Measurements from ENCODE around the gene FAM168B.

The FAM168B gene

GRCh38 chr2:131004446-131005209 lies 88.6 kb downstream of the FAM168B start:
- DNase-seq (ENCODE audit: insufficient read length, low spot score) (no peak), FAIRE-seq (no peak)
- TF ChIP-seq SPI1 (IDR thresholded peaks at IDR 0.05; ENCODE audit: low read depth, low read length) = no peak
- no peak for TF ChIP-seq PAX5 (IDR thresholded peaks at IDR 0.05; ENCODE audit: insufficient read depth, low read length, severe bottlenecking)
- TF ChIP-seq POLR2AphosphoS5 (IDR thresholded peaks at IDR 0.05; ENCODE audit: low read depth, low read length) = no peak
- TF ChIP-seq TAF1 (IDR thresholded peaks at IDR 0.05; ENCODE audit: low read depth, low read length) = no peak
- TF ChIP-seq POU2F2 (IDR thresholded peaks at IDR 0.05; ENCODE audit: low read depth, low read length) = no peak
- TF ChIP-seq POLR2A (IDR thresholded peaks at IDR 0.05; ENCODE audit: low read depth, low read length) = no peak

- FAIRE-seq = no peak
- TF ChIP-seq POU2F2 (IDR thresholded peaks at IDR 0.05; ENCODE audit: low read depth, low read length) (no peak), POLR2A (IDR thresholded peaks at IDR 0.05; ENCODE audit: low read depth, low read length) (no peak), POLR2AphosphoS5 (IDR thresholded peaks at IDR 0.05; ENCODE audit: low read depth, low read length) (no peak), TAF1 (IDR thresholded peaks at IDR 0.05; ENCODE audit: low read depth, low read length) (no peak), PAX5 (IDR thresholded peaks at IDR 0.05; ENCODE audit: insufficient read depth, low read length, severe bottlenecking) (no peak), SPI1 (IDR thresholded peaks at IDR 0.05; ENCODE audit: low read depth, low read length) (no peak)
Measured at GRCh38 chr2:130998561-130998960, 94.7 kb downstream of the FAM168B start.

More at GRCh38 chr2:130998561-130998960, 94.7 kb downstream of the FAM168B start:
- DNase-seq (ENCODE audit: insufficient read length, low spot score) = no peak
